HG03135 (cell line): Measurements from ENCODE around the gene PKIG.
"Not testable (repeated sequence)": the region's sequence is repeated elsewhere in the genome, so short reads cannot be mapped to it uniquely, and the experiment has no call there.

Experiments used
- ATAC-seq: cut with Tn5 transposase; IDR thresholded peaks from one replicate; pipeline ENCODE4 v1.9.1; 2021; ENCODE audit warnings: mild to moderate bottlenecking, moderate library complexity; ENCODE audit not compliant: unreplicated experiment

The PKIG gene

GRCh38 chr20:44582311-44583025 lies at the start of gene PKIG:
PKIG (plus strand) TSS chr20:44582579; CDS start chr20:44614557, 31,978 bp downstream.
- no peak for ATAC-seq

GRCh38 chr20:44532981-44533331 lies 49.4 kb upstream of the PKIG start:
- no peak for ATAC-seq

DNA sequence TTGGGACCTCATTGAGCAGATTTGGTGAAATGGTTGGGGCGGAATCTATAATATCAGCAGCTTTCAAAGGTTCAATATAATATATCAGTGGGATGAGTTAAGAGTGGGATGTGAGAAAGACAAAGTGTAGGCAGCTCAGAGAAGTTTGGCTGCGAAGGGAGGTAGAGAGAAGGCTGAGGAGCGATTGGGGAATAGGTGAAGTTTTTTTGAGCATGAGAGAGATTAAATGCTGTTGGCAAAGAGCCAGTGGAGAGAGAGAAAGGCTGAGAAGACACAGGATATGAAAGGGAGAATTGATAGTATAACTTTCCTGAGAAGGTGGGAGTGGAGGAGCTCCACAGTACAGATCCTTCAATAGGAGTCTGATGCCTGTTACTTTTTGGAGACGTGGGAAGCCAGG lies 48.5 kb upstream of the PKIG start:
- ATAC-seq = no peak

GRCh38 chr20:44536175-44536574 lies 46.2 kb upstream of the PKIG start:
- ATAC-seq = no peak

- ATAC-seq = no peak
Measured at GRCh38 chr20:44537993-44538392, 44.4 kb upstream of the PKIG start.

DNA sequence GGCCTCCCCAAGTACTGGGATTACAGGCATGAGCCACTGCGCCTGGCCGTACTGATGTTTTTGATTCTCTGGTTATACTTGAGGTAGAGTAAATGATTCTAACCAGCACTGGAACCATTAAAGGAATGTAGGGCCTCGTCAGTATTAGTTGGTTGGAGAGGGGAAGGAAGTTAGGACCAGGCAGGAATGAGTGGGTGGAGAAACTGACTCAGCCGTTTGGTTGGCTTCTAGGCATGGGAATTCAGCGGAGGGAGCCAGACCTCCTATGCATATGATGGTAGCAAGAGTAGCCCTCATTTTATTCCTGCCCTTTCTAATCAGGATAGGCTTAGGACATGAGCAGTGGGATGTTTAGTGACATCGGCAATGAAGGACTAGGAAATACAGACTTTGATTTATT lies 41.5 kb upstream of the PKIG start:
- no peak for ATAC-seq

DNA sequence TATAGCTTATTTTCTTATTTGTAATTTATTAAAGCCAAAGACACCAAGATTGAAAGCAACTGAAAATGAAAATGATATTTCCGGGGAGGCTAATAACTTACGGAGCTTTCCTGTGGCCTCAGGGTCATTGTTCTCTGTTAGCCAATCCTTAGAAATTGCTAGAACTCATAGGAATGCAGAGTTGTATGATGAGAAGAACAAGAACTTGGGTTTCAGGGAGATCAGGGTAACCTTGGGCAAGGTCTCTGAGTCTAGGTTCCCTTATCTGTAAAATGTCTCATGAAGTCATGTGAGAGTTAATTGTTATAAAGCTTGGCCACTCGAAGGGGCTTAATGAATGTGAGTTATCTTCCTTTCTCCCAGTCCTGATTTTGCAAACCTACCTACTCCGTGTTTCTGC lies 40.4 kb upstream of the PKIG start:
- no peak for ATAC-seq

GRCh38 chr20:44542890-44543289 lies 39.5 kb upstream of the PKIG start:
- no peak for ATAC-seq

DNA sequence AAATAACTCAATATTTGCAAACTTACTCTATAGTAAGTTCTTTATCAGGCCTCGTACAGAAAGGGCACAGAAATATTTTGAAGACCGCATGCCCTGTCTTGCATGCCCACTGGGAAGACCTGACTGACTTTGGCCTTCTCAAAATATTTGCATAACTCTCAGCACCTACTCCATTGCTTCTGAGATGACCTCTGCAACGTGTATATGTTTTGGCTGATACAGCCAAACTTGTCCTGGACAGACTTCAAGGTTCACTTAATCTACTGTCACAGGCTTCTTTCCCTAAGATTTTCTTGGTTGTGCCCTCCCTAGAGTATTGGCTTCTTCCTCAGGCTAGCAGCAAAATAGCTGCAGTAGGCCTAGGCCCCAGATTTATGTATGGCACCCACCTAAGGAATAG lies 39.0 kb upstream of the PKIG start:
- ATAC-seq = no peak

- no peak for ATAC-seq
Measured at GRCh38 chr20:44544263-44544662, 38.1 kb upstream of the PKIG start.

DNA sequence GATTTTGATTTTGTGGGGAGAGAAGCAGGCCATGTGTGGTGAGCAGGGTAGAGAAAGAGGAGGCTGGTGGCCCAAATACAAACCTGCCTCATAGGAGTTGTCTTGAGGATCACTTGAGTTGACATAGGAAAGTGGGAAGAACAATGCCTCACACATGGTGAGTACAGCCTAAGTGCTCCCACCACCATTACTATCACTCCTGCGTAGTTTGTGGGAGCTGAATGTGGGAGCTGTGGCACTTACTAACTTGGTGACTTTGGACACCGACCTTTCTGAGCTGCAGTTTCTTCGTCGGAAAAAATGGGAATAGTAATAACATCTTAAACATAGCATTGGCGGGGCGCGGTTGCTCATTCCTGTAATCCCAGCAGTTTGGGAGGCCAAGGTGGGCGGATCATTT lies 35.0 kb upstream of the PKIG start:
- no peak for ATAC-seq

DNA sequence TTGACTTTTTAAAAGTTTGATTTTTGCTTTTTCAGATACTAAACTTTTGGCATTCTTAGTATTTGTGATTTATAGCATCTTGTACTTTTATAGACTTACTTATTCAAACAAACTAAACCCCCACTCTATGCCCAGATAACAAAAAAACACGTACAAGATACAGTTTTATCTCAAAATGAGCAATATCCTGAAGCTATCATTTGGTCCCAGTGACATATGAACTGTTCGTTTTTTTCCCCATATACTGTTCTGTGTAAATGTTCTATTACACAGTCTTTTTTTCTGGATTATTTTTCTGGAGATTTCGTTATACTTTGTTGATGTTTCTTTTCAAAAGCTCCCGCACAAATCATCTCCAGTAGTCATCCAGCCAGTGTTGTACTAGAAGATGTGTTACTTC lies 33.3 kb upstream of the PKIG start:
- ATAC-seq = no peak

DNA sequence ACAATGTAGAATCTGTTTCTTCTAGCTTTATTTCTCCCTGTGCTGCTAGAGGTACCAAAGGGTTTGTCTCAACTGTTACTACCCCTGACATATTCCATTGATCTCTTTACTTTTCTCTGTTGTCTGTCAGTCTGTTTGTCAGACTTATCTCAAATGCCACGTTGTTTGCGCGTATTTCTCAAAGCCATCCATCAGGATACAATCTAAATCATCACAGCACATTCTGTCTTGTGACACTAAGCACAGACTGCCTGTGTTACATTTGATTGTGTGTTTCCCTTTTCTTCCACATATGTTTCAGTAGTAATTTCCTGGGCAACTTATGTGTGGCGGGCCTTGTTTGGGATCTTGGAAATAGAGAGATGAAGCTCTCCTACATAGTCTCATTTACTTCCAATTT lies 30.3 kb upstream of the PKIG start:
- no peak for ATAC-seq

- ATAC-seq = no peak
Measured at GRCh38 chr20:44552568-44552949, 29.8 kb upstream of the PKIG start.

- ATAC-seq = no peak
Measured at GRCh38 chr20:44552950-44553908, 29.1 kb upstream of the PKIG start.

DNA sequence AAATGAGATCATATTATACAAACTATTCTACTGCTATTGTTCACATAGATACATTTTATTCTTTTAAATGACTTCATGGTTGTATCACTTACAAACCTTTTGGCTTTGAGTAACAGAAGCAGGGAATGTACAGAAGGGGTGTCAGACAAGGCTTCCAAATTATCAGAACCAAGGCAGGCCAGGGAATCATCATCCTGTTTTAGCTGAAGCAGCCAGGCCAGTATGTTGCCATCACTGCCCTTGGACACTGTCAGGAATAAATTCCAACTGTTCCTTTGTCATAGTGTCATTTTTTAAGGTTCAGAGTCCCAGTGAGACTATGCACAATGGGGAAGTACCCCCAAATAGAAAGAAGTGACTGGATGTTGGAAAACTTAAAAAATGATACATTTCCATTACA lies 23.1 kb upstream of the PKIG start:
- no peak for ATAC-seq

GRCh38 chr20:44560229-44560628 lies 22.1 kb upstream of the PKIG start:
- no peak for ATAC-seq

DNA sequence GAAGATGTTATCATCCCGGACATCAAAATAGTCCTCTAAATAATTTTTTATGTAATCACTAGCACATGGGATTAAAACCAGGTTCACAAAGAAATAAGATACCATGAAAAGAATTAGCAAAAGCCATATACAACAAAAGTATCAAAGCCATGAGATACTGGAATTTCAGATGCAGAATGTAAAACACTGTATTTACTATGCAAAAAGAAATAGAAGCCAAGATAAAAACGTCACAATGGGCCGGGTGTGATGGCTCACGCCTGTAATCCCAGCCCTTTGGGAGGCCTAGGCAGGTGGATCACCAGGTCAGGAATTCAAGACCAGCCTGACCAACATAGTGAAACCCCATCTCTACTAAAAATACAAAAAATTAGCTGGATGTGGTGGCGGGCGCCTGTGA lies 21.6 kb upstream of the PKIG start:
- not testable (repeated sequence) for ATAC-seq

GRCh38 chr20:44561876-44562275 lies 20.5 kb upstream of the PKIG start:
- no peak for ATAC-seq

DNA sequence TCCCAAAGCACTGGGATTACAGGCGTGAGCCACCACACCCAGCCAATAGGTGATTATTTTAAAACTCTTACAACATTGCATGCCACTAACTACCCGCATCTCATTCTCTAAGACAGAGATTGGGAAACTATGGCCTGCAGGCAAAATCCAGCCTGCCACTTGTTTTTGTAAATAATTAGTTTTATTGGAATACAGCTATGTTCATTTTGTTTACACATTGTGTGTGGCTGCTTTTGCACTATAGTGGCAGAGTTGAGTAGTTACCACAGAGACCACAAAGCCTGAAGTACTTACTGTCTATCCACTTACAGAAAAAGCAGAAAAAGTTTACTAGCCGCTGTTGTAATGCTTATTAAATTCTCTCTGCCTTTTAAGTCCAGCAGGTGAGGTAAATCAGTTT lies 16.4 kb upstream of the PKIG start:
- ATAC-seq = no peak

- no peak for ATAC-seq
Measured at GRCh38 chr20:44566811-44567210, 15.6 kb upstream of the PKIG start.

DNA sequence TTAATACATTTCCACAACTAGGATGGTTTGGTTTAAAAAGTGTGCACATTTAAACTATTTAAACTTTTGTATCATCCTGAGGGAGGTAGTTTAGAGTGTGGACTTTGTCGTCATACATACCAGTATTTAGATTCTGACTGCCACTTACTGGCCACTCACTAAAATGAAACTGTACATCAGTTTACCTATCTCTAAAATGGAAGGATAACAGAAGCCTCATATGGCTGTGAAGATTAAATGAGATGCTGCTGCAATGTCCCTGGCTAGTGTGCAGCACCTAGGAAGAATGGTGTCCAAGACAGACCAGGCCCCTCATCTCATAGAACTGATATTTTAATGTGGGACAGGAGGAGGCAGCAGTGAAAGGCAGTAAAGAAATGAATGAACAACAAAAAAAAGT lies 12.0 kb upstream of the PKIG start:
- no peak for ATAC-seq
